SK-N-SH treated with all-trans-retinoic acid at 6 μM for 48 hours (cell line): ENCODE results near the gene UNC45A.
A peak's percentile ranks its signal among the peaks of the same experiment; 100 is the strongest.

Source experiments
- ATAC-seq: fragments of 200-7000 bp; cut with Tn5 transposase; 3 replicates; pipeline ENCODE4 v1.9.1; 2020; ENCODE audit warnings: mild to moderate bottlenecking, moderate library complexity
- ARNTL ChIP-seq: fragments of 450-650 bp; formaldehyde crosslinking; IDR thresholded peaks from 2 replicates; pipeline ENCODE4 v1.5.0; 2020; ENCODE audit warnings: low read depth, mild to moderate bottlenecking, moderate library complexity, borderline replicate concordance
- BACH2 ChIP-seq: fragments of 250-450 bp; sonication (Bioruptor Pico); IDR thresholded peaks from 2 replicates; pipeline ENCODE4 v1.9.0; 2021; ENCODE audit warnings: mild to moderate bottlenecking, borderline replicate concordance
- CREB5 ChIP-seq: fragments of 250-450 bp; sonication (Bioruptor Pico); IDR thresholded peaks from 2 replicates; pipeline ENCODE4 v1.5.1; 2020; ENCODE audit warnings: low read depth, mild to moderate bottlenecking, moderate library complexity
- CSDC2 ChIP-seq: fragments of 250-450 bp; sonication (Bioruptor Pico); IDR thresholded peaks from 2 replicates; pipeline ENCODE4 v1.5.0; 2020; ENCODE audit warnings: mild to moderate bottlenecking, moderate library complexity
- CSRNP3 ChIP-seq: fragments of 250-450 bp; sonication (Bioruptor Pico); IDR thresholded peaks from 2 replicates; pipeline ENCODE4 v1.5.1; 2021; ENCODE audit warnings: mild to moderate bottlenecking, moderate library complexity
- ESRRG ChIP-seq: fragments of 250-450 bp; sonication (Bioruptor Pico); IDR thresholded peaks from 2 replicates; pipeline ENCODE4 v1.6.1; 2021; ENCODE audit warnings: mild to moderate bottlenecking
- GLIS3 ChIP-seq: fragments of 250-450 bp; sonication (Bioruptor Pico); IDR thresholded peaks from 2 replicates; pipeline ENCODE4 v1.5.0; 2020; ENCODE audit warnings: mild to moderate bottlenecking, moderate library complexity
- ISL1 ChIP-seq: fragments of 250-450 bp; sonication (Bioruptor Pico); IDR thresholded peaks from 2 replicates; pipeline ENCODE4 v2.1.2; 2022; ENCODE audit warnings: mild to moderate bottlenecking, moderate library complexity
- OSR1 ChIP-seq: fragments of 250-450 bp; sonication (Bioruptor Pico); IDR thresholded peaks from 2 replicates; pipeline ENCODE4 v1.8.0; 2022; ENCODE audit warnings: moderate library complexity, mild to moderate bottlenecking, inconsistent platforms
- PATZ1 ChIP-seq: fragments of 250-450 bp; sonication (Bioruptor Pico); IDR thresholded peaks from 2 replicates; pipeline ENCODE4 v1.8.0; 2020; ENCODE audit warnings: mild to moderate bottlenecking, moderate library complexity, borderline replicate concordance
- PPARA ChIP-seq: fragments of 250-450 bp; sonication (Bioruptor Pico); IDR thresholded peaks from 2 replicates; pipeline ENCODE4 v1.5.0; 2020; ENCODE audit warnings: mild to moderate bottlenecking, borderline replicate concordance
- RARB ChIP-seq: fragments of 250-450 bp; sonication (Bioruptor Pico); IDR thresholded peaks from 2 replicates; pipeline ENCODE4 v1.8.0; 2021; ENCODE audit warnings: mild to moderate bottlenecking, moderate library complexity
- SNAI2 ChIP-seq: fragments of 250-450 bp; sonication (Bioruptor Pico); IDR thresholded peaks from 2 replicates; pipeline ENCODE4 v1.5.0; 2020; ENCODE audit warnings: mild to moderate bottlenecking, moderate library complexity
- TCF4 ChIP-seq: fragments of 250-450 bp; sonication (Bioruptor Pico); IDR thresholded peaks from 2 replicates; pipeline ENCODE4 v1.8.0; 2021; ENCODE audit warnings: mild to moderate bottlenecking, moderate library complexity, borderline replicate concordance
- TOX ChIP-seq: fragments of 250-450 bp; sonication (Bioruptor Pico); IDR thresholded peaks from 2 replicates; pipeline ENCODE4 v1.8.0; 2021; ENCODE audit warnings: mild to moderate bottlenecking, moderate library complexity, borderline replicate concordance
- ZC3H10 ChIP-seq: fragments of 250-450 bp; sonication (Bioruptor Pico); IDR thresholded peaks from 2 replicates; pipeline ENCODE4 v1.5.1; 2021; ENCODE audit warnings: mild to moderate bottlenecking, moderate library complexity
- ZFP3 ChIP-seq: fragments of 250-450 bp; sonication (Bioruptor Pico); IDR thresholded peaks from 2 replicates; pipeline ENCODE4 v1.5.0; 2020; ENCODE audit warnings: mild to moderate bottlenecking, moderate library complexity
- ZFP30 ChIP-seq: fragments of 450-650 bp; formaldehyde crosslinking; IDR thresholded peaks from 2 replicates; pipeline ENCODE4 v1.5.0; 2022; ENCODE audit warnings: mild to moderate bottlenecking, moderate library complexity
- ZNF565 ChIP-seq: fragments of 450-650 bp; formaldehyde crosslinking; conservative IDR thresholded peaks from 2 replicates; pipeline ENCODE4 v1.5.0; 2020; ENCODE audit warnings: low read depth, mild to moderate bottlenecking, moderate library complexity
- ZNF70 ChIP-seq: fragments of 450-650 bp; formaldehyde crosslinking; IDR thresholded peaks from 2 replicates; pipeline ENCODE4 v1.5.0; 2020; ENCODE audit warnings: mild to moderate bottlenecking, moderate library complexity
- ZNF8 ChIP-seq: fragments of 450-650 bp; formaldehyde crosslinking; IDR thresholded peaks from 2 replicates; pipeline ENCODE4 v1.5.0; 2020; ENCODE audit warnings: mild to moderate bottlenecking, moderate library complexity
- TF ChIP-seq, protein P1 (sequence below): fragments of 250-450 bp; sonication (Bioruptor Pico); IDR thresholded peaks from 2 replicates; pipeline ENCODE4 v1.8.0; 2021; ENCODE audit warnings: low read depth, mild to moderate bottlenecking, moderate library complexity, borderline replicate concordance

UNC45A gene

DNA sequence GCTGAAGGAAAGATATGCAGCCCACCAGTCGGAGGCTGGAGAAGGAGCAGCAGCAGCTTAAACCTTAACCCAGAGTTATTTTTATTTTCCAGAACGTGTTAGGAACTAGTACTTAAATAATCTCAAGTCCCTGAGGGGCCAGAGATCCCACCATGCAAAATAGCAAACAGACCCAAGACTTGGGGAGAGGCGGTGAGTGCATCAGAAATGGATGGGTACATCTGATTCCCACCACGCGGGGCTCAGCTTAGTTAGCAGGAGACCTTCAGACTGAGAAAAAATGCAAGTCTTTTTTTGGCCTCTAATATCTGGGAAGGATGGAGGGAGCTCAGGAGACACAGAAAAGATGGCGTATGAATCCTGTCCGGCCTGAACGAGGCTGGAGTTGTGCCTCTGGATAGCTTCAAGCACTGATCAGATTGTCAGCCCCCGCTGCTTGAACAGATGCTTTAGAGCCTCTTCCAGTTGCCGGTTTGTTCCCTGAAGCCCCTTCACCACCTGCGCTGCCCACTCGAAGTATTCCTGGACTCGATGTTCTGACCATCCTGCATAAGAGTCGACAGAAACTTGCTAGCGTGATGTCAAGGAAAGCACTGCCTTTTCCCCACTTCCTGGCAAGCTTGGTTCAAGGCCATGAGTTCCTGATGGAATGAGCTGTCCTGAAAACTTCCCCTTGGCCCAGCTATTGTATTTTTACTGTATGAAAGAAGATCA lies 4.1 kb upstream of the UNC45A start:
- TF ChIP-seq TCF4 (CRISPR knock-in tag) (no peak), ZNF8 (CRISPR knock-in tag) (no peak), ARNTL (CRISPR knock-in tag) (no peak), OSR1 (no peak), SNAI2 (no peak), RARB (CRISPR knock-in tag) (no peak), ZNF565 (no peak), BACH2 (CRISPR knock-in tag) (no peak), PPARA (CRISPR knock-in tag) (no peak), GLIS3 (no peak), ZC3H10 (CRISPR knock-in tag) (no peak), PATZ1 (no peak), CSDC2 (CRISPR knock-in tag) (no peak), CREB5 (CRISPR knock-in tag) (no peak), ESRRG (no peak), TOX (CRISPR knock-in tag) (no peak), ZFP3 (CRISPR knock-in tag) (no peak), ZFP30 (no peak), ZNF70 (CRISPR knock-in tag) (no peak)
- ATAC-seq = no peak

DNA sequence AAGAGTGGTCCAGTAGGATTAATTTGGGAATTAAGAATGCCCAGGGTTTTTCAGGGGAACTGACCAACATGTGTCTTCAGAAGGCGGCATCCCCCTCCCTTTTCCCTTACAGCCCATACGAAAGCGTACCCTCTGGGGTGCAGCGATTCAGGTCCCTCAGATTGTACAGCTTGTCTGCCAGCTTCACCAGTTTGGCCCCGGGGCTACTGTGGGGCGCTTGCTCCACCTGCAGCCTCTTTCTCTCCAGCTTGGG lies 3.6 kb upstream of the UNC45A start:
- no peak for ATAC-seq
- TF ChIP-seq TOX (CRISPR knock-in tag) (no peak), TCF4 (CRISPR knock-in tag) (no peak), OSR1 (no peak), CREB5 (CRISPR knock-in tag) (no peak), GLIS3 (no peak), ZNF8 (CRISPR knock-in tag) (no peak), BACH2 (CRISPR knock-in tag) (no peak), ARNTL (CRISPR knock-in tag) (no peak), ISL1 (CRISPR knock-in tag) (no peak), CSRNP3 (no peak), PPARA (CRISPR knock-in tag) (no peak), ZNF565 (no peak), RARB (CRISPR knock-in tag) (no peak), ZFP30 (no peak), SNAI2 (no peak)
- TF ChIP-seq, protein P1, sequence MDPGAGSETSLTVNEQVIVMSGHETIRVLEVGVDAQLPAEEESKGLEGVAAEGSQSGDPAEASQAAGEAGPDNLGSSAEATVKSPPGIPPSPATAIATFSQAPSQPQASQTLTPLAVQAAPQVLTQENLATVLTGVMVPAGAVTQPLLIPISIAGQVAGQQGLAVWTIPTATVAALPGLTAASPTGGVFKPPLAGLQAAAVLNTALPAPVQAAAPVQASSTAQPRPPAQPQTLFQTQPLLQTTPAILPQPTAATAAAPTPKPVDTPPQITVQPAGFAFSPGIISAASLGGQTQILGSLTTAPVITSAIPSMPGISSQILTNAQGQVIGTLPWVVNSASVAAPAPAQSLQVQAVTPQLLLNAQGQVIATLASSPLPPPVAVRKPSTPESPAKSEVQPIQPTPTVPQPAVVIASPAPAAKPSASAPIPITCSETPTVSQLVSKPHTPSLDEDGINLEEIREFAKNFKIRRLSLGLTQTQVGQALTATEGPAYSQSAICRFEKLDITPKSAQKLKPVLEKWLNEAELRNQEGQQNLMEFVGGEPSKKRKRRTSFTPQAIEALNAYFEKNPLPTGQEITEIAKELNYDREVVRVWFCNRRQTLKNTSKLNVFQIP (CRISPR knock-in tag) = no peak

GRCh38 chr15:90931828-90932659 lies 3.0 kb upstream of the UNC45A start, which contains the start of gene HDDC3:
HDDC3 (minus strand) TSS chr15:90932549; CDS start chr15:90932540, 9 bp downstream.
- TF ChIP-seq ZNF565 (no peak), BACH2 (CRISPR knock-in tag) (no peak), TOX (CRISPR knock-in tag) (no peak), ISL1 (CRISPR knock-in tag) (no peak), PATZ1 (no peak), ZFP30 (no peak), SNAI2 (no peak)
- ATAC-seq = peak; percentile 70
